ENCODE measurements around the gene PODNL1. TPM values are rescaled to one million over a fixed set of nuclear protein-coding genes. Genes with fewer than 3 reads are reported as not detected.

The PODNL1 gene
- total and polyA plus RNA-seq, 2 of the 13 experiments (the other 11 are each of a cell fraction or from before 2014, with no cell fraction given) = 0.18 TPM; not detected in 1

GRCh38 chr19:13932149-13932637, 6.0 kb downstream of the PODNL1 start:
- no peaks in the 10 kb centered on the region for H3K9me3 ChIP-seq (ENCODE audit: low read length)
- in situ Hi-C loops (cut with HindIII; ENCODE audit: extremely low pct_ligation_motif_present, low pct_unique_long_range_greater_than_20kb) (no loop called here), intact Hi-C loops (cut with micrococcal nuclease; ENCODE audit: unreplicated experiment) (no loop called here)
- ATAC-seq = no peak
- no peak overlapping the region for H3K4me3 ChIP-seq (replicated peaks in 1 of 3; ENCODE audit: insufficient read depth in 1 of 3, low read depth in 2 of 3, low read length in 3 of 3)
- ChIA-PET CTCF (ENCODE audit: low intra/inter-chr PET ratio, low total read pairs) (no interaction called here), POLR2A (interaction anchor here (1.6 kb wide), 1 partner anchor 11 kb away, joined by 4 read pairs; no protein-coding TSS in a partner anchor)
- DNase-seq (ENCODE audit: low spot score) = no peak
- BruUV-seq (replicated peaks) = no TSS peak
- no peak overlapping the region for H3K27ac ChIP-seq (ENCODE audit: extremely low read length, insufficient read depth, low read length)
- peaks cover 7% of the 10 kb centered on the region for H3K4me1 ChIP-seq (ENCODE audit: insufficient read depth, low read length)
- peaks cover 2 to 8% of the 10 kb centered on the region in 2 experiments; a peak in 3 of 5 replicates for H3K36me3 ChIP-seq (replicated peaks in 1 of 2; ENCODE audit: control insufficient read depth in 1 of 2, insufficient read depth in 2 of 2, low read length in 2 of 2)
- no peak overlapping the region for H2AFZ ChIP-seq (ENCODE audit: low read length)
- no peaks in the 10 kb centered on the region for H4K20me1 ChIP-seq (ENCODE audit: insufficient read depth, low read length)
- no peak overlapping the region for H3K4me2 ChIP-seq (ENCODE audit: low read depth, low read length)
- no peak overlapping the region for H3K9ac ChIP-seq (ENCODE audit: insufficient read depth, low read depth, low read length)
- H3K79me2 ChIP-seq (ENCODE audit: insufficient read depth, low read length) = no peaks in the 10 kb centered on the region
- no peak for FAIRE-seq
- peaks cover 0 to 10% of the 10 kb centered on the region in 2 experiments; a peak in 1 of 5 replicates for H3K27me3 ChIP-seq (ENCODE audit: control insufficient read depth in 1 of 2, insufficient read depth in 2 of 2, low read length in 2 of 2)
- 83% methylated on average over 5 of the region's 6 CpGs for WGBS (ENCODE audit: low lambda C conversion rate)
- TF ChIP-seq ZNF335 (CRISPR knock-in tag; IDR thresholded peaks at IDR 0.05) (no peak), ZNF121 (CRISPR knock-in tag; IDR thresholded peaks at IDR 0.05) (peak; percentile 75), ZNF770 (CRISPR knock-in tag; IDR thresholded peaks at IDR 0.05) (peak; percentile 51; the same call in 1 of the 2 replicates)

DNA sequence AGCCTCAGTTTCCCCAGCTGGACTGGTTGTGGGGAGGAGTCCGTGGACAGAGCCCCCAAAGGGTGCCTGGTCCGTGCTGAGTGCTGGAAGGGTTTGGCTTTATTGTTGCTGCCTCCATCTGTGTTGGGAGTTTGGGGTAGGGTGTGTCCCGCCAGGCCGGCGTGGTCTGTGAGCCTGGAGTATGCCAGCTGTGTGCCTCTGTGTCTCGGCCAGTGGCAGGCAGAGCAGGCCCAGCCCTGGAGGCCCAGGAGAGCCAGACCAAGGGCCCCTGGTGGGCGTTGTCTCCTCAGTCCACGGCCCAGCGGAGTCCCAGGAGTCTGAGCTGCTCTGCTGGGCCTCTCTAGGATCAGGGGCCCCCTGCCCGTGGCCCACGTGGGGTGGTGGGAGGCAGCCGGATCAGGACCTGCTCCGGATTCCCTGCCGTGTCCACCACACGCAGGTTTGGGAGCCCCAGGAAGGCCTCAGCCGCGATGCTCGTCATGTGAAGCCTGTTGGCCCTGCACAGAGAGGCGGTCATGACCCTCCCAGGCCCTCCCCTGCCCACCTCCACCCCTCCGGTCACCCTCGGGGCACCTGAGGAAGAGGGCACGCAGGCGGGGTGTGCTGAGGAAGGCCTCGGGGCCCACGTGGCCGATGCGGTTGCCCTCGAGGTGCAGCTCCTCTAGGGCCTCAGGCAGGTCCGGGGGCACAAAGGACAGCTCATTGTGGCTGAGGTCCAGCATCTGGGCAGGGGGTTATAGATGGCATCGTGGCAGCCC, 6.6 kb downstream of the PODNL1 start:
- Histone ChIP-seq H3K4me2 (ENCODE audit: low read depth, low read length) (no peak overlapping the region), H3K79me2 (ENCODE audit: insufficient read depth, low read length) (no peaks in the 10 kb centered on the region), H3K36me3 (replicated peaks in 1 of 2; ENCODE audit: control insufficient read depth in 1 of 2, insufficient read depth in 2 of 2, low read length in 2 of 2) (peaks cover 6 to 13% of the 10 kb centered on the region in 2 experiments), H3K27me3 (ENCODE audit: control insufficient read depth in 1 of 2, insufficient read depth in 2 of 2, low read length in 2 of 2) (peaks cover 0 to 10% of the 10 kb centered on the region in 2 experiments; a peak in 1 of 5 replicates), H3K9me3 (ENCODE audit: low read length) (no peaks in the 10 kb centered on the region), H3K4me3 (replicated peaks in 1 of 3; ENCODE audit: insufficient read depth in 1 of 3, low read depth in 2 of 3, low read length in 3 of 3) (no peak overlapping the region), H3K27ac (ENCODE audit: extremely low read length, insufficient read depth, low read length) (no peak overlapping the region), H3K9ac (ENCODE audit: insufficient read depth, low read depth, low read length) (no peak overlapping the region), H4K20me1 (ENCODE audit: insufficient read depth, low read length) (no peaks in the 10 kb centered on the region), H2AFZ (ENCODE audit: low read length) (no peak overlapping the region), H3K4me1 (ENCODE audit: insufficient read depth, low read length) (peaks cover 7% of the 10 kb centered on the region)
- no TSS peak for BruUV-seq (replicated peaks)
- intact Hi-C loops (cut with micrococcal nuclease; ENCODE audit: unreplicated experiment) (no loop called here), in situ Hi-C loops (cut with HindIII; ENCODE audit: extremely low pct_ligation_motif_present, low pct_unique_long_range_greater_than_20kb) (no loop called here)
- CTCF ChIA-PET (ENCODE audit: low intra/inter-chr PET ratio, low total read pairs) = no interaction called here
- ATAC-seq (no peak), DNase-seq (ENCODE audit: low spot score) (no peak), FAIRE-seq (no peak)
- POLR2A ChIA-PET = no interaction called here
- WGBS (ENCODE audit: low lambda C conversion rate) = 87% methylated on average over 8 of the region's 30 CpGs
- no peak for TF ChIP-seq HINFP (CRISPR knock-in tag; IDR thresholded peaks at IDR 0.05; ENCODE audit: low read depth)
- TF ChIP-seq TCF7L2 (IDR thresholded peaks at IDR 0.05; ENCODE audit: low read depth, low read length) = no peak
- TF ChIP-seq, protein P1, sequence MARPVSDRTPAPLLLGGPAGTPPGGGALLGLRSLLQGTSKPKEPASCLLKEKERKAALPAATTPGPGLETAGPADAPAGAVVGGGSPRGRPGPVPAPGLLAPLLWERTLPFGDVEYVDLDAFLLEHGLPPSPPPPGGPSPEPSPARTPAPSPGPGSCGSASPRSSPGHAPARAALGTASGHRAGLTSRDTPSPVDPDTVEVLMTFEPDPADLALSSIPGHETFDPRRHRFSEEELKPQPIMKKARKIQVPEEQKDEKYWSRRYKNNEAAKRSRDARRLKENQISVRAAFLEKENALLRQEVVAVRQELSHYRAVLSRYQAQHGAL (CRISPR knock-in tag; IDR thresholded peaks at IDR 0.05; ENCODE audit: not compliant biosample characterization) = no peak
- no peak for TF ChIP-seq GFI1 (CRISPR knock-in tag; IDR thresholded peaks at IDR 0.05; ENCODE audit: borderline replicate concordance)
- 0 out of 2 replicates have a peak, but pooled peaks have one; percentile 4 for TF ChIP-seq MNT (IDR thresholded peaks at IDR 0.05)
- peak; percentile 61 for TF ChIP-seq AGO2 (optimal IDR thresholded peaks at IDR 0.05; ENCODE audit: low read depth, low read length)
- 0 out of 2 replicates have a peak, but pooled peaks have one; percentile 29 for TF ChIP-seq RBFOX2 (IDR thresholded peaks at IDR 0.05; ENCODE audit: low read depth, low read length)
